Mesenchymal stem cell (in vitro differentiated cells and primary cell): ENCODE data around the gene RPS6KA2.

Experiments used
- DNase-seq: peaks from one replicate; pipeline ENCODE4 v3.0.0-alpha.2; 2013
- H2AFZ ChIP-seq: one replicate; pipeline ENCODE4 v1.6.1; 2013; ENCODE audit warnings: low read depth, mild to moderate bottlenecking, control low read depth, inconsistent platforms, low read length, moderate library complexity
- H2AK5ac ChIP-seq: 2 replicates; pipeline ENCODE4 v1.6.1; 2013; ENCODE audit warnings: low read length, moderate library complexity, mild to moderate bottlenecking, inconsistent platforms; ENCODE audit not compliant: severe bottlenecking
- H2BK120ac ChIP-seq: one replicate; pipeline ENCODE4 v1.6.1; 2013; ENCODE audit warnings: low read depth, mild to moderate bottlenecking, inconsistent platforms, low read length, moderate library complexity
- H2BK12ac ChIP-seq, 2 experiments: one replicate each; pipeline ENCODE4 v1.6.1; 2013; ENCODE audit warnings: inconsistent platforms in 2 of 2, low read length in 2 of 2, mild to moderate bottlenecking in 2 of 2, moderate library complexity in 2 of 2, control low read depth in 1 of 2
- H2BK15ac ChIP-seq: one replicate; pipeline ENCODE4 v1.6.1; 2013; ENCODE audit warnings: mild to moderate bottlenecking, low read depth, inconsistent platforms; ENCODE audit not compliant: poor library complexity, severe bottlenecking
- H2BK5ac ChIP-seq: 2 replicates; pipeline ENCODE4 v1.6.1; 2013; ENCODE audit warnings: low read depth, mild to moderate bottlenecking, low read length, control low read depth, inconsistent platforms; ENCODE audit not compliant: poor library complexity, severe bottlenecking
- H3K14ac ChIP-seq, 2 experiments: one replicate each; pipeline ENCODE4 v1.6.1; 2013; ENCODE audit warnings: inconsistent platforms in 2 of 2, low read length in 2 of 2, control low read depth in 1 of 2, mild to moderate bottlenecking in 1 of 2, moderate library complexity in 1 of 2
- H3K18ac ChIP-seq, 2 experiments: one replicate each; pipeline ENCODE4 v1.6.1; 2013; ENCODE audit warnings: inconsistent platforms in 2 of 2, low read length in 2 of 2, control low read depth in 1 of 2, low read depth in 1 of 2, mild to moderate bottlenecking in 1 of 2
- H3K23ac ChIP-seq, 2 experiments: one replicate each; pipeline ENCODE4 v1.6.1; 2013; ENCODE audit warnings: inconsistent platforms in 2 of 2, low read length in 2 of 2, mild to moderate bottlenecking in 2 of 2, moderate library complexity in 2 of 2, control low read depth in 1 of 2
- H3K27ac ChIP-seq: 2 replicates; pipeline ENCODE4 v1.5.1; 2013; ENCODE audit warnings: mild to moderate bottlenecking, moderate library complexity, low read length, control low read depth, inconsistent platforms; ENCODE audit not compliant: poor library complexity, severe bottlenecking
- H3K27me3 ChIP-seq, 2 experiments: 2 replicates each; pipeline versions ENCODE4 v1.6.1 to v1.7.0; 2013; ENCODE audit warnings: low read length in 2 of 2, mild to moderate bottlenecking in 2 of 2, moderate library complexity in 2 of 2, control low read depth in 1 of 2, inconsistent platforms in 1 of 2; ENCODE audit not compliant: control insufficient read depth in 1 of 2, insufficient read depth in 1 of 2
- H3K36me3 ChIP-seq, 2 experiments: 2 replicates each; pipeline versions ENCODE4 v1.6.1 to v1.7.0; 2013; ENCODE audit warnings: low read length in 2 of 2, control low read depth in 1 of 2, inconsistent platforms in 1 of 2, low read depth in 1 of 2, mild to moderate bottlenecking in 1 of 2; ENCODE audit not compliant: insufficient read depth in 2 of 2, control insufficient read depth in 1 of 2
- H3K4ac ChIP-seq, 2 experiments: one replicate each; pipeline ENCODE4 v1.6.1; 2013; ENCODE audit warnings: inconsistent platforms in 2 of 2, low read length in 2 of 2, mild to moderate bottlenecking in 2 of 2, moderate library complexity in 2 of 2, control low read depth in 1 of 2, low read depth in 1 of 2
- H3K4me1 ChIP-seq: 2 replicates; pipeline ENCODE4 v1.6.1; 2013; ENCODE audit warnings: low read depth, low read length, control low read depth; ENCODE audit not compliant: control insufficient read depth, insufficient read depth
- H3K4me2 ChIP-seq: 2 replicates; pipeline ENCODE4 v1.6.1; 2013; ENCODE audit warnings: low read length, mild to moderate bottlenecking, inconsistent platforms; ENCODE audit not compliant: poor library complexity, severe bottlenecking
- H3K4me3 ChIP-seq, 2 experiments: 2 replicates each; pipeline versions ENCODE4 v1.5.1 to v1.7.0; 2013; ENCODE audit warnings: low read length in 2 of 2, mild to moderate bottlenecking in 2 of 2, control low read depth in 1 of 2, low read depth in 1 of 2; ENCODE audit not compliant: insufficient read depth in 1 of 2
- H3K79me1 ChIP-seq: replicated peaks from 2 replicates; pipeline ENCODE4 v1.6.1; 2013; ENCODE audit warnings: mild to moderate bottlenecking, control low read depth, low read length, inconsistent platforms; ENCODE audit not compliant: poor library complexity, severe bottlenecking
- H3K9ac ChIP-seq: 2 replicates; pipeline ENCODE4 v1.7.0; 2013; ENCODE audit warnings: mild to moderate bottlenecking, low read length, moderate library complexity
- H3K9me3 ChIP-seq: 2 replicates; pipeline ENCODE4 v1.7.0; 2013; ENCODE audit warnings: mild to moderate bottlenecking, low read length; ENCODE audit not compliant: control insufficient read depth
- H4K8ac ChIP-seq: one replicate; pipeline ENCODE4 v1.6.1; 2013; ENCODE audit warnings: inconsistent platforms, mild to moderate bottlenecking, low read length, moderate library complexity
- H4K91ac ChIP-seq: one replicate; pipeline ENCODE4 v1.6.1; 2013; ENCODE audit warnings: mild to moderate bottlenecking, low read length, inconsistent platforms
- WGBS: methylation state at CpG from one replicate; pipeline ENCODE4 v1.1.7; 2013; ENCODE audit warnings: mixed read lengths; 5-methylcytosine and 5-hydroxymethylcytosine counted together

Gene RPS6KA2

DNA sequence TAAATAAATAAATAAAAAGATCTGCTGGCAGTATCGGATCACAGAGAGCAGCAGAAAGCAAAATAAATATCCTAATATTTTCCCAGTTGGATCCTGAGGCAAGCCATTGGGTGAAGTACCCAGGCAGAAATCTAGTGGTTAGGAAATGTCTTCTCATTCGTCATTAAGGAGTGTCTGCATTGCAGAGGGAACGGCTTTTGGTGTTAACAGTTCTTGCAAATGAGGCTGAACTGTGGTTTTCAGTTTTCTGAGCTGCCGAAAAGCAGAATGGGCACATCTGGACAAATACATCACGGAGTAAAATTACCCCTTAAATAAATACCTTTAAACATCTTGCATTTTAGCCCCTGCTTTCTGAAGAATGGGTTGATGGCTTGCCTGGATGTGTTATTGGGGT is 162.1 kb downstream of the RPS6KA2 start:
- H3K27ac ChIP-seq, result no peak overlapping the region

DNA sequence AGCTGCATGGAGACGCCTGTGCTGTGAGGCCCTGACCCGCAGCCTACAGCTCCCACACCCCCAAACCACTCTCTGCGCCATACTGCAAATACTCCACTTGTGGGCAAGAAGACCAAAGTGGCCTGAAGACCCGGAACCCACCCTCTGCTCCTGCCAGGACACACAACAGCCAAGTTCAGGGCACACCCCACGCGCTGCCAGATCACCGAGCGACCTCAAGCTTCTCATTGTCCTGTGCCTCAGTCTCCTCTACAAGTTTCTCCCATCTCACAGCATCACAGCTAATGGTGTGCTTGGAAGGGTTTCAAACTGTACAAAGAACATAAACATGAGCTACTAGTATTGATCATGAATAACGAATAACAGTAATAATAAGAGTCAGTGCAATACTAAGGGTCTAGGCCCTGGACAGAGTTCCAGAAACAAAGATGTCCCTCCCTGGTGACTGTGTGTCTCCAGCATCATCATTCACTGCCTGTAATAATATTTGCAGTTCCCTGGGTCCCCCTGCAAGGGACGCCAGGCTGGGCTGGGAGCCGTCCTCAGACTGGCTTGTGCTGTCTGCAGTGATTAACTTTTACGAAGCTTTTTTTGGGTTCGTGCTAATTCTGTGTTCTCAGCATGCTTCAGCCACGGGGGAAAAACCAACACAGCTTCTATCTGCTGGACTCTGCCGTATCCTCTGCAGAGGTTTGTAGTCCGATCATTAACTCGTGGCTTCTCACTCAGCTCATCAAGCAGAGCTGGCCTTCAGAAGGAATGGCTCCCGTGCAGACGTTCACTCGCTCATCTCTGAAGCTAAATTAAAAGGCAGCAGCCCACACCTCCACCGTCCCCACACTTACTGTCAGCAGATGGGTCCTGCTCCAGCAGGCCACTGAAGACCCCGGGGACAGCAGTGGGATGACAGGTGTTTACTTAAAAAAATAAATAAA is 162.7 kb downstream of the RPS6KA2 start:
- Histone ChIP-seq H3K4ac (no peak overlapping the region), H2AFZ (no peak overlapping the region), H3K79me1 (no peaks in the 10 kb centered on the region), H2BK120ac (no peak overlapping the region), H2BK5ac (no peak overlapping the region), H3K23ac (no peak overlapping the region), H2BK12ac (no peak overlapping the region), H3K14ac (no peak overlapping the region), H4K8ac (no peak overlapping the region), H3K4me2 (no peak overlapping the region), H4K91ac (no peak overlapping the region), H3K18ac (no peak overlapping the region), H3K4me1 (peaks cover 13% of the 10 kb centered on the region), H3K9ac (no peak overlapping the region), H2AK5ac (no peak overlapping the region), H3K27me3 (no peaks in the 10 kb centered on the region), H3K9me3 (no peaks in the 10 kb centered on the region), H3K4me3 (no peak overlapping the region), H2BK15ac (no peak overlapping the region), H3K36me3 (peaks cover 3 to 13% of the 10 kb centered on the region in 2 experiments), H3K27ac (no peak overlapping the region)
- DNase-seq, result no peak
- WGBS, result 90% methylated on average over 20 of the region's 22 CpGs

More for the DNA sequence above, 162.1 kb downstream of the RPS6KA2 start:
- H4K8ac ChIP-seq, result no peak overlapping the region
- no peak overlapping the region for H2BK15ac ChIP-seq
- H3K9me3 ChIP-seq, result no peaks in the 10 kb centered on the region
- H2AFZ ChIP-seq, result no peak overlapping the region
- 94% methylated on average over 5 of the region's 5 CpGs for WGBS
- H3K18ac ChIP-seq, result no peak overlapping the region
- H2BK120ac ChIP-seq, result no peak overlapping the region
- peaks cover 13% of the 10 kb centered on the region for H3K4me1 ChIP-seq
- no peak overlapping the region for H2BK12ac ChIP-seq
- DNase-seq, result no peak
- H3K23ac ChIP-seq, result no peak overlapping the region
- no peak overlapping the region for H3K4me2 ChIP-seq
- no peak overlapping the region for H4K91ac ChIP-seq
- no peaks in the 10 kb centered on the region for H3K27me3 ChIP-seq
- H2AK5ac ChIP-seq, result no peak overlapping the region
- no peak overlapping the region for H3K4me3 ChIP-seq
- H3K36me3 ChIP-seq, result peaks cover 7 to 13% of the 10 kb centered on the region in 2 experiments
- no peak overlapping the region for H2BK5ac ChIP-seq
- no peak overlapping the region for H3K9ac ChIP-seq
- H3K79me1 ChIP-seq, result no peaks in the 10 kb centered on the region
- no peak overlapping the region for H3K14ac ChIP-seq
- no peak overlapping the region for H3K4ac ChIP-seq

DNA sequence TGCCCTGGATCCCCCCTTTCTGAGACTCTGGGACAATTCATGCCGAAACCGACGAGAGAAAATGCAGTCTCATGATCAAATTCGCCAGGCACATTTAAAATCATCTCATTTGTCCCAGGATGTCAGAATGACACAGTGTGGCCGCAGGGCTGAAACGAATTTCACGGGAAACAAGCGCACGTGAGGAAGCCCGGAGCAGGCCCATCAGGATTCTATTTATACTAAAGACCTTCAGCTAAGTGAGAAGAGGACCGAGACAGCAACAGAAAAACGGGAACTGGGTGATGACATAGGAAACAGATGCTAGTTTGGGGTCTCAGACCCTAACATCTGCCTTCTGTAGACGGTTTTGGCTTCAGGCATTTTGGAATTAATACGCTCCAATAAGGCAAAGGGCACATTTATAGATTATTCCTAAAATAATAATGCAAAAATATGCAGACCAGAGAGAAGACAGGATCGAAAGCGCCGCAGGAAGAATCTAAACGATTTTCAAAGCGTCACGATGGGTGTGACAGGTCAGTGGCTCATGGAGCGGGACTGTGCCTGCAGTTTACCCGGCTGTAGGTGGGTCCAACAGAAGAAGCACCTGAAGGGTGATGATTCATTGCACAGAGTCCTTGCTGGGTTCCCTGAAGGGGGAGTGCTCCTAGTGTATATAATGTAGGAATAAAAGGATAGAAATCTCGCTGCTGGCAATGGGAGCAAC is 163.5 kb downstream of the RPS6KA2 start:
- no peak overlapping the region for H3K4me2 ChIP-seq
- no peak overlapping the region for H4K91ac ChIP-seq
- H3K4ac ChIP-seq, result no peak overlapping the region
- no peak for DNase-seq
- no peak overlapping the region for H3K4me3 ChIP-seq
- H3K27ac ChIP-seq, result no peak overlapping the region
- no peak overlapping the region for H2BK15ac ChIP-seq
- no peak overlapping the region for H2AK5ac ChIP-seq
- no peak overlapping the region for H3K9ac ChIP-seq
- H2BK120ac ChIP-seq, result no peak overlapping the region
- no peak overlapping the region for H3K18ac ChIP-seq
- H3K4me1 ChIP-seq, result peaks cover 13% of the 10 kb centered on the region
- no peak overlapping the region for H2BK12ac ChIP-seq
- H2AFZ ChIP-seq, result no peak overlapping the region
- H3K27me3 ChIP-seq, result no peaks in the 10 kb centered on the region
- no peak overlapping the region for H3K14ac ChIP-seq
- H4K8ac ChIP-seq, result no peak overlapping the region
- WGBS, result 91% methylated on average over 20 of the region's 23 CpGs
- no peak overlapping the region for H2BK5ac ChIP-seq
- no peaks in the 10 kb centered on the region for H3K9me3 ChIP-seq
- no peaks in the 10 kb centered on the region for H3K79me1 ChIP-seq
- H3K36me3 ChIP-seq, result peaks cover under 1 to 13% of the 10 kb centered on the region in 2 experiments
- no peak overlapping the region for H3K23ac ChIP-seq

DNA sequence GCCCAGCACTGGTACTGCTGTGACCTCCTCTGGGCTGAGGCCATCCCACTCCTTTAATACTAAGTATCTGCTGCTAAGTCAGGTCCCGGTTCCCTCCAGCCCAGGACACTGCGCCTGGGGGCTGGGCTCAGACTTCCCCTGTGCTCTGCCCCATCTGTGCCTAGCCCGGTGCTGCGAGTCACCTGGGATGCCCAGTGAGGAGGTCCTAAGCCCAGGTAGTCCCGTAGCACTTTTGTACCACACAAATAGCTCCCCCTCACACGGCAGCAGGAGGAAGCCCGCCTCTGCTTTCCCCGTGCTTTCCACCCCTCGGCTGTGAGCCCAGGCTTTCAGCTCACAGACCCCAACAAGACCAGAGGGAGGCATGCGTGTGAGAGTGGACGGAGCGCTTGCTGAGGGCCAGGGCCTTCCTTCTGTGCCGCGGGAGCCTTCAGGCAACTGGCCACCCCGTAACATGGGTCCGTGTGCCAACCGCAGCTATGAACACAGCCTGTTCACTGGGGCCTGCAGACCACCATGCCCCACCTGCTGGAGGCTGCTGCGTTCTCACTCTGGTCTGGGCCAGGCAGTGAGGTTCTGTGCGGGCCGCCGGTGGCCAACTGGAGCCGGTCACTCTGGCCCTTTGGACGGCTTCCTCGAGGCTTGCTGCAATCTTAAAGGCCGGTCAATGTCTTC is 164.5 kb downstream of the RPS6KA2 start:
- Histone ChIP-seq H4K91ac (no peak overlapping the region), H3K18ac (no peak overlapping the region), H3K27me3 (no peaks in the 10 kb centered on the region), H3K9me3 (no peaks in the 10 kb centered on the region), H3K4me2 (no peak overlapping the region), H3K14ac (no peak overlapping the region), H3K4ac (no peak overlapping the region), H3K27ac (no peak overlapping the region), H2BK12ac (no peak overlapping the region), H3K9ac (no peak overlapping the region), H4K8ac (no peak overlapping the region), H2BK120ac (no peak overlapping the region), H2BK15ac (no peak overlapping the region), H2AFZ (no peak overlapping the region), H2BK5ac (no peak overlapping the region), H3K36me3 (peaks cover 8 to 10% of the 10 kb centered on the region in 2 experiments), H3K23ac (no peak overlapping the region), H3K4me3 (no peak overlapping the region), H3K4me1 (peaks cover 13% of the 10 kb centered on the region), H2AK5ac (no peak overlapping the region), H3K79me1 (no peaks in the 10 kb centered on the region)
- DNase-seq, result no peak
- WGBS, result 95% methylated on average over 25 of the region's 25 CpGs
